GM19397 (cell line): ENCODE measurements around the gene MORN3.
A peak's percentile ranks its signal among the peaks of the same experiment; 100 is the strongest.
"Not testable (repeated sequence)": the region's sequence is repeated elsewhere in the genome, so short reads cannot be mapped to it uniquely, and the experiment has no call there.

Experiments
- ATAC-seq: cut with Tn5 transposase; IDR thresholded peaks from one replicate; pipeline ENCODE4 v1.9.1; 2021; ENCODE audit warnings: mild to moderate bottlenecking, moderate library complexity; ENCODE audit not compliant: unreplicated experiment

The MORN3 gene

GRCh38 chr12:121669521-121669900 lies at the start of gene MORN3:
MORN3 (minus strand) TSS chr12:121669654; CDS start chr12:121669483, 171 bp downstream.
- ATAC-seq = no peak

GRCh38 chr12:121718653-121719239 lies 49.3 kb upstream of the MORN3 start:
- no peak for ATAC-seq

- no peak for ATAC-seq
These were observed 47.7 kb upstream of the MORN3 start for GRCh38 chr12:121717041-121717699.

- no peak for ATAC-seq
These were observed 46.5 kb upstream of the MORN3 start for GRCh38 chr12:121715862-121716435.

DNA sequence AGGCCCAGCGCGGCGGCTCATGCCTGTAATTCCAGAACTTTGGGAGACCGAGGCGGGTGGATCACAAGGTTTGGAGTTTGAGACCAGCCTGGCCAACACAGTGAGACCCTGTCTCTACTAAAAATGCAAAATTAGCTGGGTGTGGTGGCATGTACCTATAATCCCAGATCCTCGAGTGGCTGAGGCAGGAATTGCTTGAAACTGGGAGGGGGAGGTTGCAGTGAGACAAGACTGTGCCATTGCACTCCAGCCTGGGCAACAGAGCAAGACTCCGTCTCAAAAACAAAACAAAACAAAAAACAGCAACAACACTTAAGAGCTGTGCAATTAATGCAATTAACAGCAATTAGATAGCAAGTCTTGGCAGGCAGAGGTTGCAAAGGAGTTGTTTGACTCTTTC lies 45.6 kb upstream of the MORN3 start:
- ATAC-seq = not testable (repeated sequence)

DNA sequence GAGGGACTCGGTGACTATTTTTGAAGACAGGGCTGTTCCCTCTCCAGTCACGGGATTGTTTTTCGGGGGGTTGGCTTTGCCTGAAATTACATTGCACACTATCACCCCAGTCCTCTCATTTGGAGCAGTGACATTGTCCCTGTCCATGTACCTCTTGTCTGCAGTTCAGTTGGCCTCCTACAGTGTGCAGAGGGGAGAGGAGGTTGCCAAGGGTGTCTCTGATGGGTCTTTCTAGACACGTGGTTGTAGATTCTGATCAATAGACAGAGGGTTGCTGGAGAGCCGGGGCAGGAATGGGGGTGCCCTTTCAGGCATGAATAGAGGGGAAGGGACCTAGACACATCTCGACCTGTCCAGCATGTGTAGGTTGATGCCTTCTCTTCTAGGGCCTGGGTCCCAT lies 44.3 kb upstream of the MORN3 start:
- ATAC-seq = no peak

DNA sequence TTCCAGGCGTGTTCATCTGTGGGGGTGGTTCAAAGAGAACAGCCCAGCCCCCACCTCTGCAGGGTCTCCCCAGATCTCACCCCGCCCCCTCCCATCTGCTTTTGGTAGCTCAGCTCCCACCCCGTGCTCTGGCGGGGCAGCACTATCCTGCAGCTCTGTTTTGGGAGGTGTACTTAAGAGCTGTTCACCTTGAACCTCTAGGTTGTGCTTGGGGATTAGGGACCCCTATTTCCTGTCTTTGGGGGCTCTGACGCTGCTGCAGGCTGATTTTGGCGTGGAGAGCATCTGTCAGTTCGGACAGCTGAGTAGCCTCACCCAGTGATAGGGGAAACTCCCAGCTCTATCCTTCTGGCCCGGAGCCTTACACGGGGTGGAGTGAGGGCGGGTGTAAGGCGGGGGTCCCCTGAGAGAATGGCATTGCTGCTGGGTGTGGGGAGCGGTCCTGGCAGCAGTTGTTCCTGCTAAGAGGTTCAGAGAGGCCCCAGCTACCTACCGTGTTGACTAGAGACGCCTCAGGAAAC lies 43.9 kb upstream of the MORN3 start:
- no peak for ATAC-seq

DNA sequence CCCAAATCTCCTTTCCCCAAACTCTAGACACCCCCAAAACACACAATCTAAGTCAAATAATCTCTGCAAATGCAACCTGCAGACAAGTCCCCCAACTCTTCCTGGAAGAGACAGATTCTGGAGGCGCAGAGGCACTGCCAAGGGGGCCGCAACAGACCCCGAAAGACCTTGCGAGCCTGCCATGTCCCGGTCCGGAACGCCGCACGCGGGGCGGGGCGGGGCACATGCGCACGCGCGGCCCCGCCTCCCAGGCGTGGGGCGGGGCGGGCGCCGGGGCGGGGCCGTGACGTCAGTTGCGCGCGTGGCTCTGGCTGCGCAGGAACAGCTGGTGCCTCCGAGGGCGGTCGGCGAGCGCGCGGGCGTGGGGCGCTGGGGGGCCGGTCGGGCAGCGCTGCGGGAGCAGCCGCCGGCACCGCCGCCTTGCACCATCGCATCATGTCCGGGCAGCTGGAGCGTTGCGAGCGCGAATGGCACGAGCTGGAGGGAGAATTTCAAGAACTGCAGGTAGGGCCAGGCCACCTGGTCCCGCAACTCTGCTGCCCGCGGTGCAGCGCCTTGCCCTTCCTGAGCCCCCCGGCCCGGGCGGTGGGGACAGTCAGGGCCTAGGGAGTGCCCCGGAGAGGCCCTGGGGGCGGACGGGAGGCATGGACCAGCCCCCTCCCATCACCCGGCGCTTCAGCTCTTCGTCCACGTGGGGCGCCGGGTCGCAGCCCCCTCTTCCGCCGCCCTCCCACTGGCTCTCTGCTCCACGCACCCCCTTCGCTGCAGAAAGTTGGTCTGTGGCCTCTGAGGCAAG lies 43.2 kb upstream of the MORN3 start, which contains the start of gene TMEM120B:
Gene TMEM120B, plus strand, starts transcription at position 292 of the 796 bp plus-strand sequence. Its CDS starts 144 bp downstream, at position 436.
- ATAC-seq = peak; percentile 76

GRCh38 chr12:121712190-121712460 lies 42.7 kb upstream of the MORN3 start:
- peak; percentile 31 for ATAC-seq

DNA sequence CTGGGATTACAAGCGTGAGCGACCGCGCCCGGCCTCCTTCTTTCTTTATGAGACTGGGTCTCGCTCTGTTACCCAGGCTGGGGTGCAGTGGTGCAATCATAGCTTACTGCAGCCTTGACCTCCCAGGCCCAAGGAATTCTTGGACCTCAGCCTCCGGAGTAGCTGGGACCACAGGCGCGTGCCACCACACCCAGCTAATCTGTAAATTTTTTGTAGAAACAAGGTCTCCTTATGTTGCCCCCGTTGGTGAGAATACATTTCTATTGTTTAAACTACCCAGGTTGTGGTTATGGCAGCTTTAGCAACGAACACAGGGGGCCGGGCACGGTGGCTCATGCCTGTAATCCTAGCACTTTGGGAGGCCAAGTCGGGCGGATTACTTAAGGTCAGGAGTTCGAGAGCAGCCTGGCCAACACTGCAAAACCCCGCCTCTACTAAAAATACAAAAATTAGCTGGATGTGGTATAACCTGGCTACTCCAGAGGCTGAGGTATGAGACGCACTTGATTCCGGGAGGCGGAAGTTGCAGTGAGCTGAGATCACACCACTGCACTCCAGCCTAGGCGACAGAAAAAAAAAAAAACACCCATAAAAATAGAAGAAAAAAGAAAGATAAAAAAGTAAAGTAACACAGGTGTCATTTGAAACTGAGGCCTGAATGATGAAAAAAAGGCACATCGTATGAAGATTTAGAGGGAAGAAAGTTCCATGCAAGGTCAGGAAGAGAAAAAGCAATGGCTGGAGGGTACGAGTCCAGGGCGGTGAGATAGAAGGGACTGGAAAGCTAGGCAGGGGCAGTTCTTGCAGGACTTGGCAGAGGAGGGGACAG lies 42.1 kb upstream of the MORN3 start:
- no peak for ATAC-seq

GRCh38 chr12:121709478-121709961 lies 40.1 kb upstream of the MORN3 start:
- ATAC-seq = no peak

- ATAC-seq = not testable (repeated sequence)
These were observed 39.6 kb upstream of the MORN3 start for GRCh38 chr12:121709064-121709424.

GRCh38 chr12:121708313-121709063 lies 39.0 kb upstream of the MORN3 start:
- no peak for ATAC-seq

- no peak for ATAC-seq
These were observed 36.1 kb upstream of the MORN3 start for GRCh38 chr12:121705514-121705913.

GRCh38 chr12:121702944-121703343 lies 33.5 kb upstream of the MORN3 start:
- ATAC-seq = no peak

- no peak for ATAC-seq
These were observed 32.3 kb upstream of the MORN3 start for GRCh38 chr12:121701667-121702277.

- ATAC-seq = not testable (repeated sequence)
These were observed 28.4 kb upstream of the MORN3 start for GRCh38 chr12:121697861-121698260.

- ATAC-seq = no peak
These were observed 27.7 kb upstream of the MORN3 start for GRCh38 chr12:121697093-121697698.

DNA sequence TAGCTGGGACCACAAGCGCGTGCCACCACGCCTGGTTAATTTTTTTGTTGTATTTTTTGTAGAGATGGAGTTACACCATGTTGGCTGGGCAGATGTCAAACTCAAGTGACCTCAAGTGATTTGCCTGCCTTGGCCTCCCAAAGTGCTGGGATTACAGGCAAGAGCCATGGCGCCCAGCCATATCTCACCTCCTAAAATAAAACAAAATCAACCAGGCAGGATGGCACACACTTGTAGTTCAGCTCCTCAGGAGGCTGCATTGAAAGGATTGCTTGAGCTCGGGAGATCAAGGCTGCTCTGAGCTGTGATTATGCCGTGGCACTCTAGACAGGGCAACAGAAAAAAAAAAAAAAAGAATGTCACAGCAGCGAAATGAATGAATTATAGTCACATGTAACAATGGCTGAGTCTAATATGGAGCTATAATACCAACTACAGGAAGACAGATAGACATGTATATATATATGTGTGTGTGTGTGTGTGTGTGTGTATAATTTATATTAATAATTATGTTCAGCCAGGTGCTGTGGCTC lies 23.8 kb upstream of the MORN3 start:
- ATAC-seq = no peak
